ENCODE data around the gene BICC1.

The BICC1 gene

GRCh38 chr10:58512491-58513187 lies at the start of gene BICC1:
TSS of gene BICC1 (plus strand) at chr10:58512872. CDS start at chr10:58513144, 272 bp downstream.
- FAIRE-seq = no peak

GRCh38 chr10:58464956-58465355 lies 47.7 kb upstream of the BICC1 start:
- no peak for FAIRE-seq

- FAIRE-seq = no peak
Observed at GRCh38 chr10:58465629-58466028, 47.0 kb upstream of the BICC1 start.

GRCh38 chr10:58467931-58468635 lies 44.6 kb upstream of the BICC1 start:
- FAIRE-seq = no peak

- FAIRE-seq = no peak
Observed at GRCh38 chr10:58473976-58474375, 38.7 kb upstream of the BICC1 start.

- FAIRE-seq = no peak
Observed at GRCh38 chr10:58475322-58476277, 37.1 kb upstream of the BICC1 start.

- no peak for FAIRE-seq
Observed at GRCh38 chr10:58477122-58477521, 35.5 kb upstream of the BICC1 start.

- no peak for FAIRE-seq
Observed at GRCh38 chr10:58477902-58478301, 34.8 kb upstream of the BICC1 start.

GRCh38 chr10:58479045-58479444 lies 33.6 kb upstream of the BICC1 start:
- FAIRE-seq = no peak

- no peak for FAIRE-seq
Observed at GRCh38 chr10:58480321-58480720, 32.4 kb upstream of the BICC1 start.

- no peak for FAIRE-seq
Observed at GRCh38 chr10:58481569-58482109, 31.0 kb upstream of the BICC1 start.

- FAIRE-seq = no peak
Observed at GRCh38 chr10:58486821-58487220, 25.9 kb upstream of the BICC1 start.

- no peak for FAIRE-seq
Observed at GRCh38 chr10:58488921-58489320, 23.8 kb upstream of the BICC1 start.

- FAIRE-seq = no peak
Observed at GRCh38 chr10:58502956-58503355, 9.7 kb upstream of the BICC1 start.

- no peak for FAIRE-seq
Observed at GRCh38 chr10:58508316-58508715, 4.4 kb upstream of the BICC1 start.

- no peak for FAIRE-seq
Observed at GRCh38 chr10:58511765-58512490, 744 bp upstream of the BICC1 start.

GRCh38 chr10:58513188-58514110 lies 777 bp downstream of the BICC1 start:
- FAIRE-seq = no peak

- no peak for FAIRE-seq
Observed at GRCh38 chr10:58514111-58514770, 1.6 kb downstream of the BICC1 start.

- FAIRE-seq = no peak
Observed at GRCh38 chr10:58515291-58515941, 2.7 kb downstream of the BICC1 start.

GRCh38 chr10:58516119-58516518 lies 3.4 kb downstream of the BICC1 start:
- FAIRE-seq = no peak

Data from G401.6 (cell line).